GM18511 (cell line): ENCODE results near the gene GTF2A1.
A peak's percentile ranks its signal among the peaks of the same experiment; 100 is the strongest.
"Not testable (repeated sequence)": the region's sequence is repeated elsewhere in the genome, so short reads cannot be mapped to it uniquely, and the experiment has no call there.

ENCODE experiments used
- ATAC-seq: cut with Tn5 transposase; IDR thresholded peaks from one replicate; pipeline ENCODE4 v1.9.1; 2021; ENCODE audit warnings: mild to moderate bottlenecking, moderate library complexity; ENCODE audit not compliant: unreplicated experiment

GTF2A1 gene

DNA sequence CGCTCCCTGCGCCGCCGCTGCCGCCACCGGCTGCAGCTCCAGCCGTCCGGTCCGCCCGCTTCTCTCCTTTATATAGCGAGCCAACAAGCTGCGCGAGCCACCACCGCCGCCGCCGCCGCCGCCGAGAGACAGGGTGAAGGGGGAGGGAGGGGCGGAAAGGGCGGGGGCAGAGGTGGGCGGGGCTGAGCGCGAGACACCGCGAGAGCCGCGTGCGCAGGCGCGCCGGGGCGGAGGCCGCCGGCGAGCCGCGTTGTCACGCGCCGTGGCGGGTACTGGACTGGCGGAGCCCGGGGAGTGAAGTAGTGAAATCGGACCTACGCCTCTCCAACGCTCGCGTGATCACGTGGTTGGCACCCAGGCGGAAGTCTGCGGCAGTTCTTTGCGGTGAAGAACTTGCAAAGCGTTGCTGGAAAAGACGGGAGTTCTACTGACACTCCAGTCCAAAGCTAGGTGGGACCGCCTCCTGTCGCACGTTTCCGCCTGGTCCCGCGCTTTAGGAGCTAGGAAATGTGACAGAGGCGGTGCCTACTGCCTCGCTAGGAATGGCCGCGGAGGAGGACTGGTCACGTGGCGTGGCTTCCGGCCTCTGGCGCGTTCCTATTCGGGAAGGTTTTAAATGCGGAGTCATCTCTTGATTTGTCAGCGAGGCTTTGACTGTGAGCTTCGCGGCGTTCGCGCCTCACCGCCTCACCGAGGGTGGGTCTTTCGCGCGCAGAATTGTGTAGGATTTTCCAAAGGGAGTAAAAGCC lies at the start of gene GTF2A1:
Gene GTF2A1 (minus strand): TSS at position 130 of the 749 bp plus-strand sequence. CDS start 441 bp downstream, outside the sequence.
- peak; percentile 77 for ATAC-seq

DNA sequence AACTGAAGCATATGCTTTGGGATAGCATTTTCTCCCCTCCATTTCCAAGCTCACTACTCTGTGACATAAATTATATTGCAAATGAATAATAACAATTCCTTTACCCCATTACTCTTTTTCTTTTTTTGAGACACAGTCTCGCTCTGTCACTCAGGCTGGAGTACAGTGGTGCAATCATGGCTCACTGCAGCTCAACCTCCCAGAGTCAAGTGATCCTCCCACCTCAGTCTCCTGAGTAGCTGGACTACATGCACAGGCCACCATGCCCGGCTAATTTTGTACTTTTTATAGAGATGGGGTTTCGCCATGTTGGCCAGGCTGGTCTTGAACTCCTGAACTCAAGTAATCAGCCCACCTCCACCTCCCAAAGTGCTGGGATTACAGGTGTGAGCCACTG lies 49.2 kb upstream of the GTF2A1 start:
- ATAC-seq = no peak

DNA sequence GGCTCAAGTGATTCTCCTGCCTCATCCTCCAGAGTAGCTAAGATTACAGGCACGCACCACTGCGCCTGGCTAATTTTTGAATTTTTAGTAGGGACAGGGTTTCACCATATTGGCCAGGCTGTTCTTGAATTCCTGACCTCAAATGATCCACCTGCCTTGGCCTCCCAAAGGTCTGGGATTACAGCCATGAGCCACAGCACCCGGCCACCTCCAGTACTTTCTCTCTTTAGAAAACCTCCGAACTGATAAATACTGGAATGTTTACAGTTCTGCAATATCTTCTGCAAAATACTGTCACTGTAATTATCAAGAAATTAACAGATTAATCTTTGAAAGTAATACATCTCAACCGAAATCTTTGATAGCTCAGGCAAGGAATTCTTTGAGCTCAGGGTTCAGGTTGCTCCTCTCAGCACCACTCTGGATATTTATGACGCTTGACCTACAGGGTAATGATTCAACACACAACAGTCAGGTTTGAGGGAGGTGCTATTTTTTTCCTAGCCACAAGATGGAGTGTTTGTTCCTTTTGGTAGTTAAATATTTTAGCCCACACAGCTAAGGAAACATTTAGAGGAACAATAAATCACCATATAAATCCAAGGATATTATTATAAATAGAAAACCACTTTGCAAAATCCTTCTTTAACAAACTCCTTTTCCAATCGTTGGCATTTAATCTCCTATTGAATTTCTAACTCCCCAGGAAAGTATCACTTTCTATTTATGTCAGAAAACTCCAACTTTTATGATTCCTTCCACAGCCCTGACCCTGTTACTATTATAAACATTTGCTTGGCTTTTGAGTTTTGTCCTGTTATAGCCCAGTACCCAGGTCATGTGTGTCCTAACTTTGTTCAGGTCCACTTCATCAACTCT lies 48.6 kb upstream of the GTF2A1 start:
- ATAC-seq = peak; percentile 78

DNA sequence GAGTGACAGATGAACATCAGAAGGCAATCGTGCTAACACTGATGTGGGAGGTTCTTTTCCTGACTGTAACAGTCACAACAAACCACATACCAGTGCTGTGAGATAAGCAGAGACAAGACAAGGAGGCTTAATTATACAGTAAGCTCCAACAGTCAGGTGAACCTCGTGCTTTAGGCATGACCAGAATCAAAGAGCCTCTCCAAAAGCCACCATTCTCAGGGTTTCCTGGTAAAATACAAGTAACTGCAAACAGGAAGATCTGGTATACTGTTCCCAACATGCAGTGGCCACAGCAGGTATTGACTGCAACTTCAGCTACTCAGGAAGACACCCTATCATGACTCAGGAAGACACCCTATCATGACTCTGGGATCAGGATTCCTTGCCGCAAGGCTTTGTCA lies 47.3 kb upstream of the GTF2A1 start:
- ATAC-seq = no peak

DNA sequence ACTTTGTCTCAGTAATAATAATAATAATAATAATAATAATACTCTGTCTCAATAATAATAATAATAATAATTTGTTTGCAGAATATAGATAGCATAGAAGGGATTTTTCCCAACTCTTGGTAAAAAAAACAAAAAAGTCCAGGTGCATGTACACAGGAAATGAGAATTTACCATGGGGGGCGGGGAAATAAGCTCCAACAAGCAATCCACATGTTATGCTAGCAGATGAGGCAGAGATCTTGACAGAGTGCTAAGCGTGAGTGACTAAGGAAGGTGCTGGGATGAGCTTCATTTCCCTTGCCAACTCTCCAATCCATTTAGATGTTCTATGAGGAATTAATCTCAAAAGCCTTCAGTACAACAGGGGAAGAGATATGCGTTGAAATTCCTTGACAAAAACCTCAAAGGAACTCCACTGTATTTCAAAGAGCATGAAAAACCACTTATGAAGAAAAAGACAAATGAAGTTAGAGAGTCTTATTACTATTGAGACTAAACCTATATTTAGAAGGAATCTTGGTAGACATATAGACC lies 44.9 kb upstream of the GTF2A1 start:
- no peak for ATAC-seq

DNA sequence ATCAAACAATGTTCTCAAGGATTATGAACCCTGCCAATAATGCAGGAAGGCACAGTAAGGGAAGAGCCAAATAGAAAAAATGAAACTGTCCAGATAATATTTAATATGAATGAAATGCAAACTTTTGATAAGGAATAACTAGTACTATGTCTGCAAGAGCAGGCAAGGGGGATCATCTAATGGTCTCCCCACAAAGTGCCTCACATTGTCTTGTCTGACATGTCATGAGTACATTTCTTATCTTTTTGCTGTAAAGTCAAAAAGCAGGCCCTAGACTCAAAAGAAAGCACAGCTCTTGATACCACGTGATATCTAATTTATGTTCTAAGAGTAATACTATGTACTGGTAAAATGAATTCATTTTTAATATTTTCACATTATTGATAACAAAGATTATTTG lies 43.9 kb upstream of the GTF2A1 start:
- ATAC-seq = no peak

DNA sequence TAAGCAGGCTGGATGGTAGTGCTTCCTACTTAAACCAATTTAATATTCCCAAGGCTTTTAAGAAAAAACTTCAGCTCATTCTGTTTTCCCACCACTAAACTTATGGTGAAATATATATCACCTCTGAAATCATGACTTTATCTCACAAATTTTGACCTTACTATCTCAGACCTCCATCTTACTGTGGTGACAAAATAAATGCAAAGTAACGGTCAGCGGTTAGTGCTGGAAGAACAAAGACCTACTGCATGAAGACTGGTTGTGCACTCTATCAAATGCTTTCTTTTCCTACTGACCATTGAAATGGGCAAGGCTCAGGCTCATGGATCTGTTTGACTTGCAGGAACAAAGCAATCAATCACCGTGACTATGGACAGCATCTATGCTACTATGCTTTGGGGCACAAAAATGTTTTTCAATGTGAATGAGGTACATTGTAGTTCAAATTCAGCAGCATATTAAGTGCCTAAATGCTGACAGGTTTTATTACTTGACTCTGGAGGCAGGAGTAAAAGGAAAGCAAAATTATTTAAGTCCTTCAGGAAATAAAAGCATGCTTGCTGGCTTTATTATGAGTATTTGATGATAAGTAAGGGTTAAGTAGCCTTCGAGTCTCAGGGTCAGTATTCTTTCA lies 43.1 kb upstream of the GTF2A1 start:
- no peak for ATAC-seq

DNA sequence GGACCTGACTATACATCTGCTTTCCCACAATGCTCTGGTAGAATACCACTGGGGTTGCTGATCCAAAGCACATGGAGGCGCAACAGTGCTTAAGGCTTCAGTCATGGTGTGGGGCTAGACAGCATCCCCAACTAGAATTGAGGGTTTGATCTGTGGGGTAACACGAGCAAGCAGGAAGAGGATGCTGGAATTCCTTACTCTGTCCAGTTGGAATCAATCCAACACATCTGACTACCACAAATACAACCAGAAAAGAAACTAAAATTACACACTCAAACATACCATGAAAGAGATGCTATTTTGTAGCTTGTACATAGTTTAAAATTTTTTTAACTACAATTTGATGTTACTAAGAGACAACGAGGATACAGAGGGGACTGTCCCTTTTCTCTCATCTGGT lies 40.4 kb upstream of the GTF2A1 start:
- no peak for ATAC-seq

DNA sequence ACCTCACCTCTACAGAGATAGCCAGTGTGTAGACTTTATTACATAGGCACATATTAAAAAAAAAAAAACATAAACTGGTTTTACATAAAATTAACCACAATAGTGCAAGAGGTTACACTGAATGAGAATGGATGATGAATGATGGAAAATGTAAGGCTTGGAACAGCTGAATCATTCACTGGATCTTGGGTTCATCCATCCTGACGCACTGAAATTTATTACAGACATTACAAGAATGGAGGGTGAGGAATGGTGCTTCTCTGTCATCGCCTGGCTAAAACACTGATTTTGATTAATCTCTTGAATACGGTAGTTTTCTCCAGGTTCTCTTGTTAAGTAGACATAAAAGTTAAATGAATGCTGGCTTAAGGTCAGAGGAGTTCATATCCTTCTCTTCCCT lies 40.0 kb upstream of the GTF2A1 start:
- no peak for ATAC-seq

DNA sequence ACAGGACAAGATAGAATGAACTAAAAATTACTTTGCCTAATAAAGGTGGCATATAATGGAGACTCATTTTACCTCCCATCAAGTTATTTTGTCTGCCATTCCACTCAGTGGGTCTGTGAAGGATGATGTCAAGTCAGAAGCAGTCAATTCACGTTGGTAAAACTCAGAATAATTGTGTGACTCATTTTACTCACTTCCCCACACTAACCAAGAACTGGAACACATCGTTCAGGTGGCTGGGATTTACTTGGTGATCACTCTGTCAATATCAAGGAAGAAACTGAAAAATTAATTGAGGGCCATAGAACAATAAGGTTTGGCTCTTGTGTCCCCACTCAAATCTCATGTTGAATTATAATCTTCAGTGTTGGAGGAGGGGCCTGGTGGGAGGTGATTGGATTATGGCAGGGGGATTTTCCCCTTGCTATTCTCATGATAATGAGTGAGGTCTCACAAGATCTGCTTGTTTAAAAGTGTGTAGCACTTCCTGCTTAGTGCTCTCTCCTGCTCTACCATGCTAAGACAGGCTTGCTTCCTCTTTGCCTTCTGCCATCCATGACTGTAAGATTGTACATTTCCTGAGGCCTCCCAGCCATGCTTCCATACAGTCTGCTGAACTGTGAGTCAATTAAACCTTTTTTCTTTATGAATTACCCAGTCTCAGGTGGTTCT lies 35.7 kb upstream of the GTF2A1 start:
- ATAC-seq = peak; percentile 83

DNA sequence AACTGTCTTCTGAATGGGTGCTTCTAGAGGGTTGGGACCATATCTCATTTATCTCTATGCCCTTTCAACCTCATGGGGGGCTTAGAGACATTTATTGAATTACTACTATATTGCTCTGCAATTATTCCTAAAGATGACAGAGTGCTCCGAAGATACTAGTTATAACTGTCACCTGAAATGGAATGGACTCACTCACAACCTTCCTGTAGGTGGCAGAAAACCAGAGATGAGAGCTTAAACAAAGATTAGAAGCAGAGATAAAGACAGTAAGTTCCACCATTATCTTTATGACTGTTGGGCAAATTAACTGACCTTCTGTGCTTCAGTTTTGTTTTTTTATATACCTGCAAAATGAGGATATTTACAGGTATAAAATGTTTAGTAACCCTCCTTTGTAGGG lies 31.5 kb upstream of the GTF2A1 start:
- no peak for ATAC-seq

DNA sequence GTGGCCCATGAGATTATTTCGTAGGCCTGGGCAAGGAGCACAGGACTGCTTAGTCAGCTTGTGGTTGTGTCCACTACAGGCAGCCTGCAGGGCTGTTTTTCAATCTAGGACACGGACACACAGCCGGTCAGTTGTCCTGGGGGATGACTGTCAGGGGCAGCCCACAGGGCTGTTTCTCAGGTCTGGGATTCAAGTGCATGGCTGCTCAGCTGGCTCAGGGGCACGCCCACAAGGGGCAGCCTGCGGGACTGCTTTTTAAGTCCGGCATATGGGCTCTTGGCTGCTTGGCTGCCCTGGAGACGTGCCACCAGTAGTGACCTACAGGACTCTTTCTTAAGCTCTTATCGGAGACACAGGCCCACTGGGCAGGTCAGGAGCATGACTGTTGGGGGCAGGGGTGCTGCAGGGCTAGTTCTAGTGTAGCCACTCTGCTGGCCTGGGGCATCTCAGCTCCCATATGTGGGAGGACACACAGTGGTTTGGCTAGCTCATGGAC lies 26.6 kb upstream of the GTF2A1 start:
- ATAC-seq = no peak

DNA sequence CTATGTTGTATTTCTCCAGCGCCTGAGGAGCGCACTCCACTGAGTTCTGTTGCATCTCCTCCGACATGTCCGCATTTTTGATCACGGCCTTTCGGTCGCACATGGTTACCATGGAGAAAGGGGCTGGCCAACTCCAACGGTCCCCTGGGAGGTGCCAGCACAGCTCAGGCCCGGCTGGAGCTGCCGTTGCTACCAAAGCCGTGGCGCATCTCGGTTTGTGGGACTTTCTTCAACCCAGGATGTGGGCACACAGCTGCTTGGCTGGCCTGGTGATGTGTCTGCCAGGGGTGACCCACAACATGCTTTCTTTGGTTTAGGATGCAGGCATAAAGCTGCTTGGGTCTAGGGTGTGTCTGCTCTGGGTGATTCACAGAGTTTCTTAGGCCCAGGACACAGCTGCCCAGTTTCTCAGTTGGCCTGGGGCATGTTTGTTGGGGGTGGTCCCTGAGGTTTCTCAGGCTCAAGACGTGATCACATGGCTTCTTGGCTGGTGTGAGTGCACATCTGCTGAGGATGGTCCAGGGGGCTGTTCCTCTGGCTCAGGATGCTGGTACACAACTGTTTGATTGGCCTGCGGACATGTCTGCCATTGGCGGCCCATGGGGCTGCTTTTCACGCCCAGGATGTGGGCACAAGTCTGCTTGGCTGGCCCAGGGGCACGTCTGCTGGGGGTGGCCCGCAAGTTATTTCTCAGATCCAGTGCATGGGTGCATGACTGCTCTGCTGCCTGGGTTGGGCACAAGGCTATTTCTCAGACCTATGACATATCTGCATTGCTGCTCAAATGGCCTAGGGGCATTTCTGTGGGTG lies 25.9 kb upstream of the GTF2A1 start:
- no peak for ATAC-seq

DNA sequence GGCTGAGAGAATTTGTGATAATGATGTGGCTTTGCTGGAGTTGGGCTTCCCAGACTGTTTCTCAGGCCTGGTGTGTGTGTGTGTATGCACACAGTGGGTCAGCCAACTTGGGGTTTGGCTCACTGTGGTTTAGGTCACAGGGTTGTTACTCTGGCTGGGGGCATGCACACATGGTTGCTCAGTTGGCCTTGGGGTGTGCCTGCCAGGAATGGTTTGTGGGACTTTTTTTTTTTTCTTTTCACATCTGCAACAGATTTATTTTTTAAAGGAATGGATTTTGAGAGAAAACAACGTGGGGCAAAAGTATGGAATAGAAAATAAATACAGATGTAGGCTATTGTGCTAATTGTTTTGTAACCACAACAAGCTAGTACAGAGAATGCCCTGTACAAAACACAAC lies 25.0 kb upstream of the GTF2A1 start:
- no peak for ATAC-seq

DNA sequence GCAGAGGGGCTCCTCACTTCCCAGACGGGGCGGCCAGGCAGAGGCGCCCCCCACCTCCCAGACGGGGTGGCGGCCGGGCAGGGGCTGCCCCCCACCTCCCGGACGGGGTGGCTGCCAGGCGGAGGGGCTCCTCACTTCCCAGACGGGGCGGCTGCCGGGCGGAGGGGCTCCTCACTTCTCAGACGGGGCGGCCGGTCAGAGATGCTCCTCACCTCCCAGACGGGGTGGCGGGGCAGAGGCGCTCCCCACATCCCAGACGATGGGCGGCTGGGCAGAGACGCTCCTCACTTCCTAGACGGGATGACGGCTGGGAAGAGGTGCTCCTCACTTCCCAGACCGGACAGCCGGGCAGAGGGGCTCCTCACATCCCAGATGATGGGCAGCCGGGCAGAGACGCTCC lies 23.7 kb upstream of the GTF2A1 start:
- not testable (repeated sequence) for ATAC-seq

DNA sequence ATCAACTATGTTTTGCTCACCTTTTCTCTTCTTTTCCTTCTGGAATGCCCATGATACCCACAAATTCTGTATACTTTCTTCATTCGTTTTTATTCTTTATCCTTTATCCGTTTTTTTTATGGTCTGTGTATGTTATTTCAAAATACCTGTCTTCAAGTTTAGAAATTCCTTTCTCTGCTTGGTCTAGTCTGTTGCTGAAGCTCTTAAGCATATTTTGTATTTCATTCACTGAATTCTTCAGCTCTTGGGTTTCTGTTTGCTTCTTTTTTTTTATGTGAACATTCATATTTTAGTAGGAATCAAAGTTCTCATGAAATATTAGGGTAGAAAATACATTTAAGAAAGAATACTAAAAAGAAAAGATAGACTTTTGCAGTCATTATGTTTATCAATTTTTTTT lies 22.7 kb upstream of the GTF2A1 start:
- ATAC-seq = no peak

DNA sequence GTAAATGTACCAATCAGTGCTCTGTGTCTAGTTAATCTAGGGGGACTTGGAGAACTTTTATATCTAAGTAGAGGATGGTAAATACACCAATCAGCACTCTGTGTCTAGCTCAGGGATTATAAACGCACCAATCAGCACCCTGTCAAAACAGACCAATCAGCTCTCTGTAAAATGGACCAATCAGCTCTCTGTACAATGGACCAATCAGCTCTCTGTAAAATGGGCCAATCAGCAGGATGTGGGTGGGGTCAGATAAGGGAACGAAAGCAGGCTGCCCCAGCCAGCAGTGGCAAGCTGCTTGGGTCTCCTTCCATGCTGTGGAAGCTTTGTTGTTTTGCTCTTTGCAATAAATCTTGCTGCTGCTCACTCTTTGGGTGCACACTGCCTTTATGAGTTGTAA lies 16.1 kb upstream of the GTF2A1 start:
- not testable (repeated sequence) for ATAC-seq

DNA sequence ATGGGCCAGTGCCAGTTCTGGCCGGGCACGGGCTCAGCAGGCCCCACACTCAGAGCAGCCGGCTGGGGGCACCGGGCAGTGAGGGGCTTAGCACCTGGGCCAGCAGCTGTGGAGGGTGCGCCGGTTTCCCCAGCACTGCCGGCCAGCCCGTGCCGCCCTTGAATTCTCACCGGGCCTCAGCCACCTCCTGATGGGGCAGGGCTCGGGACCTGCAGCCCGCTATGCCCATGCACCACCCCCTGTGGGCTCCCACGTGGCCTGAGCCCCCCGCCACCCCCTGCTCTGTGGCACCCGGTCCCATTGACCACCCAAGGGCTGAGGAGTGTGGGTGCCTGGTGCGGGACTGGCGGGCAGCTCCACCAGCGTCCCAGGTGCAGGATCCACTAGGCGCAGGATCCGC lies 15.4 kb upstream of the GTF2A1 start:
- no peak for ATAC-seq

DNA sequence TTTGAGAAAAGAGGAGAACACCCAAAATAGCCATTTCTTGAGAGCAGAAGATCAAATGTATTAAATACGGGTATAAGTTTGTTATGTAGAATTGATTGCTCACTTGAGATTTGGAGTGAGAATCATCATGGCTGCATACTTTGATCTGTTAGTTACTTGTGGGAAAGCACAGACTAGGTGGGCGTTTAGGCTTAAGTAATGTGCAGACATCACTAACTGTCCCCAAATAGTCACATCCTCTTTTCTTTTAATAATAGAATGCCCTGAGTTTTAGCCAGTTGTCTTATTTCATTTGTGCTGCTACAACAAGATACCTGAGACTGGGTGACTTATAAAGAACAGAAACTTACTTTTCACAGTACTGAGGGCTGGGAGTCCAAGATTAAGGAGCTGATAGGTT lies 14.3 kb upstream of the GTF2A1 start:
- peak; percentile 67 for ATAC-seq

DNA sequence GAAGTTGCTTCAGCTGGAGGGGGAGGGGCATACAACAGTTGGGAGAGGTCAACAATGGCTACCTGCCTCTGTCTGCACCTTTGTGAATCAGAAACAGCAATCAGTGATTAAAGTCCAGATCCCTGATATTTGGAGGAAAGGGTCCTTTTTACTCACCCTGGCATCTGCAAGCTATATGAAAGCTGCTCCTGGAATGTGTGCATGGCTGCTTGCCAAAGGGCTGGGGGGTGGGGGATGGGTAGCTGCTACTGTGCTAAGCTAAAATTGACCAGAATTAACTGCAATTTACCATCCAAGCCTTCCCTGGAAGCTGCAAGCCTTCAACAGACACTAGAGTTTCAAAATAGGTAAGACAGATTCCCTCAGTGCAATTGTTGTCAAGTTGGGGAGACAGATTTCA lies 13.5 kb upstream of the GTF2A1 start:
- ATAC-seq = no peak
